Stimulated activated CD4-positive, alpha-beta T cell treated with anti-CD3 and anti-CD28 coated beads, Interleukin-12 subunit alpha, Interleukin-12 subunit beta, amount 100 ng/mL, for 4 hours (primary cell): ENCODE results near the gene MYADML2.
"Not testable (repeated sequence)": the region's sequence is repeated elsewhere in the genome, so short reads cannot be mapped to it uniquely, and the experiment has no call there.

Experiments
- DNase-seq: peaks from one replicate; pipeline ENCODE4 v3.0.0-alpha.2; 2020

MYADML2 gene

GRCh38 chr17:81947189-81947588 is at the start of gene MYADML2:
TSS of gene MYADML2 (minus strand) at chr17:81947233. CDS start at chr17:81941741, 5,492 bp downstream.
- no peak for DNase-seq

DNA sequence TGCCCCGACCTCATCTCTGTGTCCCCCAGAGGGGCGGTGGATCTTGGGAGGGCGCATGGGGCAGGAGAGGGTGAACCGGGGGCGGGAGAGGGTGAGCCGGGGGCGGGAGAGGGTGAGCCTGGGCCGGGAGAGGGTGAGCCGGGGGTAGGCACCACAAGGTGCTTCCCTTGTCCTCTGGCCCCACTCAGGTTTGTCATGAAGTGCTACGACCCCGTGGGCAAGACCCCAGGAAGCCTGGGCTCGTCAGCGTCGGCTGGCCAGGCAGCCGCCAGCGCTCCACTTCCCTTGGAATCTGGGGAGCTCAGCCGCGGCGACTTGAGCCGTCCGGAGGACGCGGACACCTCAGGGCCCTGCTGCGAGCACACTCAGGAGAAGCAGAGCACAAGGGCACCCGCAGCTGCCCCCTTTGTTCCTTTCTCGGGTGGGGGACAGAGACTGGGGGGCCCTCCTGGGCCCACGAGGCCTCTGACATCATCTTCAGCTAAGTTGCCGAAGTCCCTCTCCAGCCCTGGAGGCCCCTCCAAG is 49.3 kb upstream of the MYADML2 start:
- DNase-seq = no peak

- DNase-seq = no peak
Observed at GRCh38 chr17:81995463-81996231, 48.6 kb upstream of the MYADML2 start.

DNA sequence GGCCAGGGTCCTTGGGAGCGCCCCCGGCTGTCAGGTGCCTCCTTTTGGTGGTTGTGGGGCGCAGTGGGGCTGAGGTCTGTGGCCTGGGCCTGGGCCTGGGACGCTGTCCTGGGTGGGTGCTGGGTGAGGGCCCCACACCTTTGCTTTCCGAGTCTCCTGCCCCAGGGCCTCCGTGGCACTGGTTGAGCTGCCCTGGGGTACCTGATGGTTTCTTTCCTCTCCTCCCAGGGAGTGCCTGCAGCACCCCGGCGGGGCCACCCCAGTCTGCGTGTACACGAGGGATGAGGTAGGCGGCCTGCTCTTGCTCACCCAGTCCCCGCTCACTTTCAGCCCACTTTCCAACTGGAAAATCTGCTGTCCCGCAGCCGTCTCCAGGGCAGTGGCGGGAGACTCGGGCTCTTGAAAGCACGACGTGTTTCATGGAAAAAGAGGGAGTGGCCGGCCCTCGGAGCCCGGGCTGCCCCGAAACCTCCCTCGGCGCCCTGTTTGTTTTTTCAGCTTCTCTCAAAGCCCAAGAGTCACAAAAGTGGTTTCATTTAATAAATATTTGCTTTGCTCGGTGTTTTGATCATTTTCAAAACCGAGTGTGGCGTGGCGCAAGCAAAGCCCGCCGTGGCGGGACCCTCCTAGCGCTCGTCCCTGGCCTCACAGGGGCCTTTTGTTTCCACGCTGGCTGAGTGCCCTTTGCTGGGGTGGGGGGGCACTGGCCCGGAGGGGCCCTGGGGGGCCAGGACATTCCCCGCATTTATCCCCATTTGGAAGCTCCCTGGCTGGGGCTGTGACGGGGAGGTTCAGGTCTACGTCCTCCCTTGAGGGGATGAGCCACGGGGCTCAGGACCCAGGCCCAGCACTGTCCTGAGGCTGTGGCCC is 47.8 kb upstream of the MYADML2 start:
- DNase-seq = no peak

DNA sequence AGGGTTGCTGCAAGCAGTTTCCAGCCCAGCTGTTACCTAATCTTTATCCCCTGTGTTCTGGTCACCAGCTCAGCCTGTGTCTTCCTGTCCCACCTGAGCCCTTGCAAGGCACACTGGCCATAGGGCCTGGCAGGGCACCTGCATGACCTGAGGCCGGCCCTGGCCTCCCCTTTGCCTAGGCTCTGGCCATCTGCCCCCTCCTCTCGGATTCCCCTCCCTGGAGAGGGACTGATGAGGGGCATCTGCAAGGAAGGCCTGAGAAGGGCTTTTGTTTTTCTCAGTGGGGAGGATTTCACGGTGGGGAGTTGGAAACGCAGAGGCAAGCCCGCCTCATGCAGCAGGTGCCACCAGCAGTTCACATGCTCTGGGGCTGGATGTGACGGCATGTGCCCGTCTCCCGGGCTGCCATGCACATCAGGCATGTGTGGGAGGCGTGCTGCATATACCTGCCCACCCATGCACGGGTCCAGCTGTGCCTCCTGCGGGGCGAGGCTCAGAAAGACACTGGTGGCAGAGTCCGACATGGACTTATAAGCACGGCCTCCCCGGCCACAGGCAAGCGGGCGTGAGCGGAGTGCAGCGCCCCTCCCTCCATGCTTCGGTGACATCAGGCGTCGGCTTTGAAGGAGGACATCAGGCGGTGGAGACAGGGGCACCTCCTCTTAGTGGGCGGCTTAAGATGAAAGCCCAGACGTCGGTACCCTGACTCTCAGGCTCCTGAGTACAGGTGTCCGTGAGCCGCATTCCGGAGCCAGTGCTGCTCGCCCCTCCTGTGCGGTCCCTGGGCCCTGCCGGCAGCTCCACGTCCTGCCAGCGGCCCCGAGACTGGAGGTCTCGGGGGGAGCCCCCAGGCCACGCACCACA is 46.9 kb upstream of the MYADML2 start:
- no peak for DNase-seq

DNA sequence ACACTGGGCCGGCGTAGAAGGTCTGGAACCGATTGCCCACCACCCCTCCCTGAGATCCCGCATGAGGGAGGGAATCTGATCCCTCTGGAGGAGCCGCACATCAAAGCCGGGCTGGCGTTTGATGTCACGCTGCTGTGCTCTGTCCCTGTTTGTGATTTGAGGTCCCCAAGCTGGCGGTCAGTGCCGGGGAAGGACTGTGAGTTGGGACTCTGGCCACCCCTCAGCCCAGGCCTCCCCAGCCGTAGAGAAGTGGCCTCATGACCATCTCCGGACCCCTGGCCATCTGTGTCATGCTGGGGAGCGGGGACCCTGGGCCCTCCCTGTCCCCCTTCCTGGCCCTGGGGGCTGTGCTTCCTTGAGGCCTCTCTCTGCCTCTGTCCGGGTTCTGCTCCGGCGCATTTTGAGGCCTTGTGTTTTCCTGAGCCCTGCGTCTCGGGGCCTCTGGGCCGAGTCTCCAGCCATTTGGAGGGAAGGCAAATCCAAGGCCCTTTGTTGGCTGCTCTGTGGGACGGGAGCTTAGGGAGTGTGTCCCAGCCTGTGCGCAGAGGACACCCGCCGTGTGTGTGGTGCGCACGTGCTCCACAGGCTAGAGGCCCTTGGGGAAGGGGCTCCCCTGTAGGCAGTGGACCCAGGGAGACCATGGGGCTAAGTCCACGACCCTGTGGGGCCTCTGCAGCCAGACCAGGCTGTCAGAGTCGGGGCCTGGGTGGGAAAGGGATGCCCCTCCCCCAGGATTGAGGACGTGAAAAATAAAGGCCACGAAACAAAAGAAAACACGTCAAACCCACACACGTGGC is 45.5 kb upstream of the MYADML2 start:
- DNase-seq = no peak

DNA sequence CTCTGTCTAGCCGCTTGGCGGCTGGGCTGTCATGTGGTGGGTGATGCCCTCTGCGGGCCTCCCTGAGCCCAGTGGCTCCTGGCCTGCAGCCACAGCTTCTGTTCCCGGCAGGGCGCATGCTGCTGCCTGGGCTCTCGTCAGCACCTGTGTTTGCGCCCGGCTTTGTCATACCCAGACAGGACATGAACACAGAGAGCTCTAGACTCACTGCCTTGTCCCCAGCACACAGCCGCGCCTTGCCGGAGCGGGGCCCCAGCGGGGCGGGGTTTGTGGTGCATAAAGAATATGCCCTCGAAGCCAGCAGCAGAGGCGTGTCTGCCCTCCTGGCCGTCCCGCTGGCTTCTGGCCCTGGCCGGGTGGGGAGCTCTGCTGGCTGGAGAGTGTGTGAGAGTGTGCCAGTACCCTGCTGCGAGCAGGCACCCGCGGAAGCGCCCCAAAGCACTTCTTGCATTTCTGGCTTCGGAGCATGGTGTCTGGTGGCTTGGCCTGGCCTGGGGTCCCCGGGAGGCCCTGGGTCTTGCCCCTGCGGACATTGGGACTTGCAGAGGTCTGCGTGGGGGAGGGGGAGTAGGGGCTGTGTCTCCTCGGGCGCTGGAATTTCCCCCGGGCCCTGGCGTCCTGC is 44.8 kb upstream of the MYADML2 start:
- no peak for DNase-seq

- no peak for DNase-seq
Observed at GRCh38 chr17:81990836-81991683, 44.0 kb upstream of the MYADML2 start.

- no peak for DNase-seq
Observed at GRCh38 chr17:81987161-81987770, 40.2 kb upstream of the MYADML2 start.

GRCh38 chr17:81986606-81987005 is 39.6 kb upstream of the MYADML2 start:
- DNase-seq = no peak

DNA sequence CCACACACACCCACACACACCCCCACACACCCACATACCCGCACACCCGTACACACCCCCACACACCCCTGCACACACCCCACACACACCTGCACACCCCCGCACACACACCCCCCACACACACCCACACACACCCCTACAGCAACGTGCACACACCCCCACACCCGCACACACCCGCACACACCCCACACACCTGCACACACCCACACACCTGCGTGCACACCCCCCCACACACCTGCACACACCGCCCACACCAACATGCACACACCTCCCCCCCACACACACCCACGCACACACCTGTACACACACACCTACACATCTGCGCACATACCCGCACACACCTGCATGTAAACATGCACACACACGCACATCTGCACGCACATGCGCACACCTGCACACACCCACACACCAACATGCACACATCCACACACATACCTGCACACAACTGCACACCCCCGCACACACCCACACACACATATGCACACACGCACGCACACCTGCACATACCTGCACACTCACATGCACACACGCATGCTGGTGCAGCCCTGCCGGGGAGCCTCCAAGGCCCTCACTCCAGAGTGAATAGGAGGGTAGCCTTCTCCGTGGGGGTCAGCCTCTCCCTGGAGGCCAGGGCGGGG is 37.9 kb upstream of the MYADML2 start:
- DNase-seq = no peak

DNA sequence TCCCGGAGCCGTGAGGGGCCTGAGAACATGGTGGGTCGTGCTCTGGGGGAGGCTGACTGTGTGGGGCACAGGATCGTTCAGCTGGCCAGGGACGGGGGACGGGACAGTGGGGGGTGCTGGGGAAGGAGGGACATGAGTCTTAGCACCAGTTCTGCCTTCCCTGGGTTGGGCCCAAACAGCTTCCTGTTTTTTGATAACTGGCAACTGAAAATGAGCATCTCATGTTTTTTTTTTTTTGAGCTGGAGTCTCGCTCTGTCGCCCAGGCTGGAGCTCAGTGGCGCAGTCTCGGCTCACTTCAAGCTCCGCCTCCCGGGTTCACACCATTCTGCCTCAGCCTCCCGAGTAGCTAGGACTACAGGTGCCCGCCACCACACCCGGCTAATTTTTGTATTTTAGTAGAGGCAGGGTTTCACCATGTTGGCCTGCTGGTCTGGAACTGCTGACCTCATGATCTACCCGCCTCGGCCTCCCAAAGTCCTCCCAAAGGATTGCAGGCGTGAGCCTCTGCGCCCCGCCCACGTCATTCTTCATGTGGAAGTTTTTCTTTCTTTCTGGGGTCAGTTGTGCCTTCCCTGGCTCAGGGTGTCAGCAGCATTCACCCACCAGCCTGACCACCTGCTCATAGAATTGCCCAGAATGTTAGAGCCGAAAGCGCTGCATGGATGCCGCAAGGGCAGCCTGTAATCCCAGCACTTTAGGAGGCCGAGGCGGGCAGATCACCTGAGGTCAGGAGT is 36.8 kb upstream of the MYADML2 start:
- no peak for DNase-seq

- DNase-seq = no peak
Observed at GRCh38 chr17:81983011-81983638, 36.1 kb upstream of the MYADML2 start.

DNA sequence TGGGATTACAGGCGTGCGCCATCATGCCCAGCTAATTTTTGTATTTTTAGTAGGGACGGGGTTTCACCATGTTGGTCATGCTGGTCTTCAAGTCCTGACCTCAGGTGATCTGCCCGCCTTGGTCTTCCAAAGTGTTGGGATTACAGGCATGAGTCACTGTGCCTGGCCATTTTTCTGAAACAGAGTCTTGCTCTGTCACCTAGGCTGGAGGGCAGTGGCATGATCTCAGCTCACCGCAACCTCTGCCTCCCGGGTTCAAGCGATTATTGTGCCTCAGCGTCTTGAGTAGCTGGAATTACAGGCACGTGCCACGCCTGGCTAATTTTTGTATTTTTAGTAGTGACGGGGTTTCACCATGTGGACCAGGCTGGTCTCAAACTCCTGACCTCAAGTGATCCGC is 34.5 kb upstream of the MYADML2 start:
- DNase-seq = not testable (repeated sequence)

DNA sequence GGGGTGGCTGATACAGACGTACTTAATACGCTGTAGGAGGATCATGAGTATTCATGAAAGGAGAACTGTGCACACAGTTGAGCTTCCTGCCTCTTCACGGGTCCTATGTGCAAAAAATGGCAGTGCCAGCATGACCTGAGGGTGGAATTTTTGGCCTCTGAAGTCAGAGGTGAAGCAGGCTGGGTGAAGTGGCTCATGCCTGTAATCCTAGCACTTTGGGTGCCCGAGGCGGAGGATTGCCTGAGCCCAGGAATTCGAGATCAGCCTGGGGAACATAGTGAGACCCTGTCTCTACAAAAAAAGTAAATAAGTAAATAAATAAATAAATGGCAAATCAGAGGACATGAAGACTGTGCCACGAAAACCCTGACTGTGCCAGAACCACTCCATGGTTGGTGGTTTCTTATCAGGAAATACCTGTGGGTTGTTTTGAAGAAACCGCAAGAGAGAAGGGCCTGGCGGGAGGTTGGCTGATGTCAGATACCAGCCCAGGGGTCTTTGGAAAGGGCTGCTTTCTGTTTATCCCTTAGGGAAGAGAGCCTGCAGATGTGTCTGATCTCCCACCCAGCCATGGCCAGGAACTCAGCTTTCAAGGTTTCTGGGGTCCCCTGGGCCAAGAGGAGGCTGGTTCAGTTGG is 33.8 kb upstream of the MYADML2 start:
- no peak for DNase-seq

DNA sequence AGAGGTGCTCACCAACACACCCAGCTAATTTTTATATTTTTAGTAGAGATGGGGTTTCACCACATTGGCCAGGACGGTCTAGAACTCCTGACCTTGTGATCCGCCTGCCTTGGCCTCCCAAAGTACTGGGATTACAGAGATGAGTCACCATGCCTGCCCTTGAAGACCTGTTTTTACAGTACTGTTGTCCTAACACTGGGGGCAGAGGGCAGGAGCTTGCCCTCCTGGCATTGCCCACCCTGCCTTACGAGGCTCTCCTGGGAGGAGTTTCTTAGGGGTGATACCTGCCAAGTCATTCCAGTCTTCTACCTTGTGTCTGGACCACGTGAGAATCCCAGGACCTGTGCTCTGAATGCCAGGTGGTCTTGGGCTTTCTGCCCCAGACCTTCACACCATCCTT is 33.1 kb upstream of the MYADML2 start:
- DNase-seq = no peak

DNA sequence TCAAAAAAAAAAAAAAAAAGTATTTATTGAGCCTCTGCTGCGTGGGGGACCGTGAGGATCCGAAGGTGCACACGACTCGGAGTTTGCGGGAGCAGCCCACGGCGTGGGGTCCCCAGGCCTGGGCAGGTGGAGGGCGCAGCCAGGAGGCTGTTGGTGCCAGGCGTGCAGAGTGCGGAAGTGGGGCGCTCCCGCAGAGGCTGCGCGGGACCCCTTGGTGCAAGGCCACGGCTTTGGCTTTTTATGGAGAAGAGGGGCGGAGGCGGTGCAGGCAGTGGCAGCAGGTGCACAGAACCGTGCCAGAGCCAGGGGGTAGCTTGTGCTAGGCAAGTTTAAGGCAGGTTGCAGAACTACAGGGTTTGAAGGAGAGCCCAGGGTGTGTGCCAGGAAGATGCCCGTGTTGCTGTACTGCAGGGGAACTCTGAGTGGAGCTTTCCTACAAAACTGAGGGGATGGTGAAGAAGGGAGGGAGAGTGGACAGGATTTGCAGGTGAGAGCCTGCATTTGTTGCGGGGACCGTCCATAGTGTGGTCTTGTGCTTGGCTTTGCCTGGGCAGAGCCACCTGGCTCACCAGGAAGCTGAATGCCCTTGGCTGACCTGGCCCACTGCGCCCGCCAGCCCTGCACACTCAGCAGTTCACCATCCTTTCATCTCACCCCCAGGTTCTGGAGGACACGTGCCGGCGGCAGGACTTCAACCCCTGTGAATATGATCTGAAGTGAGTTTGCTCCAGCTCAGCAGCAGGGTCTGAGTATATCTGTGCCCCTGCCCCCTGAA is 31.7 kb upstream of the MYADML2 start:
- DNase-seq = no peak
